ENCODE measurements around the gene OLFM2. TPM values are rescaled to one million over a fixed set of nuclear protein-coding genes. Genes with fewer than 3 reads are reported as not detected.
"Not testable (repeated sequence)": the region's sequence is repeated elsewhere in the genome, so short reads cannot be mapped to it uniquely, and the experiment has no call there.

The OLFM2 gene
- total RNA-seq, 1 donor from 2014 or later: 0.79 TPM

DNA sequence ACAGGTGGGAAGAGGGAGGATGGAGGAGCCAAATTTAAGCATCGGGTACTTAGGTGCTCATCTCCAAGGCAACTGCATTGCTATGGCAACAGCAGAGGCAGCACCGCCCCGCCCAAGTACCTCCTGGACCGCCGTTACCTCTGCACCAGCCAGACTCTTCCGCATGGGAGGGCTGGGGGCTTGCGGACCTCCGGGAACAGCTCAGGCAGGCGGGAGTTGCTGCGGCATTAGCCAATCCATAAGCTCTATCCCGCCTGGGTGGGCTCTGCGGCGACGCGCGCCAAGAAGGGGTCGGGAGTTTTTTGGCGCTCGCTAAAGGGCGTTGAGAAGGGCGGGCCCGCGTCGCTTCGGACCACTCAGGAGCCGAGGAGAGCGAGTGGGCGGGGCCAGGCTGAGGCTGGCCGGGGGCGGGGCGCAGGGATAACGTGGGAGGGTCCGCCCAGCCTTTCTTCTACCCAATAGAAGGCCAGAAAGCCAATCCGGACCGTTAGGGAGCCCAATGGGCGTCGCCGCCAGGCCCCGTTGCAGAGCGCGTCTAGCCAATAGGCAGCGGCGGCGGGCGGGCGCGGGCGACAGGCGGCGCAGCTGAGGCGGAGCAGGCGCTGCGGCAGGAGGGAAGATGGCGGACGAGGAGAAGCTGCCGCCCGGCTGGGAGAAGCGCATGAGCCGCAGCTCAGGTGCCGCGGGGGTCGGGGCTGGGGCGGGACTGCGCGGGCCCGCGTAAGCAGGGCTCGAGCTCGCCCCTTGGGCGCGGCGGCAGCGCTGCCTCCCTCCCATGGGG lies 101.4 kb downstream of the OLFM2 start, which contains the start of gene PIN1:
Gene PIN1 (plus strand): TSS at position 593 of the 781 bp plus-strand sequence. CDS start 27 bp downstream, at position 620.
- peak; percentile 98 to 99 for DNase-seq (ENCODE audit: low read depth in 2 of 2)

DNA sequence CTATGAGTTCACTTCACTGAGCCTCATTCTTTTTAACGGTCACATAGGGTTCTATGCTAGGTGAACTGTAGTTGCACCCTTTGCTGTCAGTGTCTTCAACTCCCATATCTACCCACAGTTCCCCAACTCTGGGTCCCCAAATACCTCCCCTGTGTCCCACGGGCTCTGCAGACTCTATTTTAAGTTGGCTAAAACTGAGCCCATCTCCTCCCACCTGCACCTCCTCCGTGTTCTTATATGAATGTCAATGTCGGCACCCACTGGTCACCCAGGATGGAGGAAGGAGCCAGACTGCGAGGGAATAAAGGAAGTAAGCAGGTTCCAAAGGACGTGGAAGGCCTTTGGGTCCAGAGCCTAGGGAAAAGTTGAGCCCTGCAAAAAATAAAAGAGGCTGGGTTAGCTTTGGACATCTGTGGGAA lies 102.0 kb downstream of the OLFM2 start:
- no peak for DNase-seq (ENCODE audit: low read depth in 2 of 2)

DNA sequence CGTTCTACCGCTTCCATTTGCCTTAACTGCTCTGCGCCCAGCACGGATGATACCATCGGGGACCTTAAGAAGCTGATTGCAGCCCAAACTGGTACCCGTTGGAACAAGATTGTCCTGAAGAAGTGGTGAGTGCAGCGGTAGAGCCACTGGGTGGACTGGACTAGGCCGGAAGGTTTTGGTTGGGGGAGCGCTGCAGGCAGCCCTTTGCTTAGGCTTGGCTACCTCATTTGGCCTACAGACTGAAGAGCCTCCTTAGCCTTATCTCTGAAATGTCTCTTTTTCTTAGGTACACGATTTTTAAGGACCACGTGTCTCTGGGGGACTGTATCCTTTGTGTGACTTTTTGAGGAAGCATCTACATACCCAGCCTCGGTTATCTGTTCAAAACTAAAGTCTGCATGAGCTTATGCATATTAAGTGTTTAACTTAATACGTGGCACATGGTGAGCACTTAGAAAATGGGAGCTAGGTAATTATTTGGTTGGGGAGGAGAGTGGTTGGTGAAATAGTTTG lies 107.7 kb downstream of the OLFM2 start:
- DNase-seq (ENCODE audit: low read depth in 2 of 2): no peak

DNA sequence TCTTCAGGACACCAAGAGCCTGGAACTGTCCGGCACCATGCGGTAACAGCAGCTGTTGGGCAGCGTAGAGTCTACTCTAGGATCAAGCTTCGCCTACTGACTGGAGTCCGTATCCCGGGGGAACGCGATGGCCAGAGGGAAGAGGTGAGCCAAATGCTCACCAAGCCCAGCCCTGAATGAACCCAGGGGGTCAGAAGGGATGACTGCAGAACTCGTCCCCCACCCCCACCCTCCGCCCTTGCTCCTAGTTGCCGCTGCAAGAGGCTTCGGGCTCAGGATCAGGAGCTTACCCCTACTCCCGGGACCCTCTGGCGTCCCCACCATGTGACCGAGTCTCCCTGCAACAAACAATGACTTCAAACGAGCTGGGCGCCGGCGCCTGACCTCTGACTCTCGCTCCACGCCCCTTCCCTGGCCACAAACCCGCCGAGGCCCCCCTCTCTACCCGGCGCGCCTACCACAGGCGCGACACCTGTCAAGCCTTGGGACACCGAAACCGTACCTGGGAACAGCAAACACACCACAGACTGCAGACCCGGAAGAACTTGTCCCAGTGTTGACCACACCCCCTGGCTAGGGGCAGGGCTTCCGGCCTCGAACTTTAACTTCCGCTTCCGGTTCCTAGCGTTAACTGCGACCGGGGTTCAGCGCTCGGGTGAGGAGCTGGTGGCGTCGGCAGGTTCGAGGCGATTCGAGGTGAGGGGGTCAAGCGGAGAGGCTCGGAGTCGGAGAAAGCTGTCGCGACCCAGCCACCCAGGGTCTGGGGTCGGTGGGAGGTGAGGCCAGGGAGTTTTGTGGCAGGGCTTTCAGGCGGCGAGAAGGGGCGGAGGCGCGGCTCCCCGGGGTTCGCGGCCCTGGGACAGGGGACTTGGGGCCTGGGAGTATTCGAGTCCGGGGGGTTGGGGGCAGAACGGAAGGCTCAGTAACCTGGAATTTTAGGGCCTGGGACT lies 108.8 kb downstream of the OLFM2 start, which contains the start of gene UBL5:
Gene UBL5 (plus strand): TSS at position 630 of the 950 bp plus-strand sequence. CDS start 420 bp downstream, outside the sequence.
- DNase-seq (ENCODE audit: low read depth in 2 of 2): peak; percentile 88 to 90

DNA sequence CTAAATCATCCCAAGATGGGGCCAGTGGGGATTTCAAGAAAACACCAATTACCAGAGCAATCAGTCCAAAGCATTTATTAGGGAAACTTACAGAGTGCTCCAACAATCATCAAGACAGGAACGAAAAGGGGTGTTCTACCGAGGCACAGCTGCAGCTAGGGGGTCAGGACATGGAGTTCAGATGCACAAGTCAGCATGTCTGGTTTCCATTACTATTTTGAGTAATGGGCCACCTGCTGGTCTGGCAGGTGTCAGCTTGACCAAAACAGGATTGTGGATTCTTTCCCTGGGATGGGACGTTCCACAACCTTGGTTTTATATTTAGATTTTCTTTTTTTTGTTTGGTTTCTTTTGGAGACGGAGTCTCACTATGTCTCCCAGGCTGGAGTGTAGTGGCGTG lies 112.5 kb downstream of the OLFM2 start:
- DNase-seq (ENCODE audit: low read depth in 2 of 2): no peak

DNA sequence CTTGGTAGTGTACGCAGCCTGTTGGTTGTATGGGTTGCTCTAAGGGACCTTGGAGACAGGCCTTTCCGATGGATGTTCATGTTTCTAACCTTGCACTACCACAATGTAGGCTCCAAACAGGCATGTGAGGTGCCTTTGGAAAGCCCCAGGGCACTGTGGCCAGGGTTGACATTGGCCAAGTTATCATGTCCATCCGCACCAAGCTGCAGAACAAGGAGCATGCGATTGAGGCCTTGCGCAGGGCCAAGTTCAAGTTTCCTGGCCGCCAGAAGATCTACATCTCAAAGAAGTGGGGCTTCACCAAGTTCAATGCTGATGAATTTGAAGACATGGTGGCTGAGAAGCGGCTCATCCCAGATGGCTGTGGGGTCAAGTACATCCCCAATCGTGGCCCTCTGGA lies 116.3 kb downstream of the OLFM2 start:
- DNase-seq (ENCODE audit: low read depth in 2 of 2): not testable (repeated sequence)

DNA sequence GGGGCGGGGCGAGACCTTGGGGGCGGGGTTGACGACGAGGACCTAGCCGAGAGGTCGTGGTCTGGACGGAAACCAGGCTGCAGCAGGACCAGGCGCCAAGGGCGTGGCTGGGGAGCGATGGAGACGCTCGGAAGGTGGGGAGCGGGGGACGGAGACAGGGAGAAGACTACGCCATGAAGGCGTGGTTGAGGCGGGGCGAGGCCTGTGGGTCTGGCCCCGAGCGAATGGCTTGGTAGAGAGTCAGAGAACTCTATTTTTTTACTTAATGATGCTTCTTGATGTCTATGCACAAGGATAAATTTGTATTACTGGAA lies 116.8 kb downstream of the OLFM2 start:
- DNase-seq (ENCODE audit: low read depth in 2 of 2): no peak

DNA sequence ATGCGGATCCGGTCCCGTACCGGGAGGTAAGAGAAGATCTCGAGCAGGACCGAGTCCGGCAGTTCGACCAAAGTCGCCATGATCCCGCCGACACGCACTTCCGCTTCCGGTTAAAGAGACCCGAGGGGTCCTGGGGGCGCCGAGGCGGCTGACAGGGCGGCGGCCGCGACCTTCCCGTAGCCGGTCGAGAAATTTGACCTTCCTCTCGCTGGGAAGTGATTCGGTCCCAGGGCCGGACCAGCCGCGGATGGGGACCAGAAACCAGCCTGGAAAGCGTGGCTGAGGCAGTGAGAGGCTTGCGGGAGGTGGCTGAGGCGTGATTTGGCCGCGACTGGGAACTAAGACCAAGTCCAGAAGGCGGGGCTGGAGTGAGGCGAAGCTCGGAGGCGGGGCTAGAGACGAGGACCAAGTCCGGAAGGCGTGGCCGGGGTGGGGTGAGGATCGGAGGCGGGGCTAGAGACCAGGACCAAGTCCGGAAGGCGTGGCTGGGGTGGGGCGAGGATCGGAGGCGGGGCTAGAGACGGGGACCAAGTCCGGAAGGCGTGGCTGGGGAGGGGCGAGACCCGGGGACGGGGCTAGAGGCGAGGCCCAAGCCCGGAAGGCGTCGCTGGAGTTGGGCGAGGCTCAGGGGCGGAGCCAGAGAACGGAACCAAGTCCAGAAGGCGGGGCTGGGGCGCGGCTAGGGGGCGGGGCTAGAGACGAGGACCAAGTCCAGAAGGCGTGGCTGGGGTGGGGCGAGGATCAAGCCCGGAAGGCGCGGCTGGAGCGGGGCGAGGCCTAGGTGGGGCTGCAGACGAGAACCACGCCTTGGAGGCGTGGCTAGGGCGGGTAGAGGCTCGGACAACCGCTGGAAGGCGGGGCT lies 117.3 kb downstream of the OLFM2 start, which contains the start of gene FBXL12:
Gene FBXL12 (minus strand): TSS at position 346 of the 862 bp plus-strand sequence. CDS start 266 bp downstream, at position 80.
- DNase-seq (ENCODE audit: low read depth in 2 of 2): peak; percentile 100

DNA sequence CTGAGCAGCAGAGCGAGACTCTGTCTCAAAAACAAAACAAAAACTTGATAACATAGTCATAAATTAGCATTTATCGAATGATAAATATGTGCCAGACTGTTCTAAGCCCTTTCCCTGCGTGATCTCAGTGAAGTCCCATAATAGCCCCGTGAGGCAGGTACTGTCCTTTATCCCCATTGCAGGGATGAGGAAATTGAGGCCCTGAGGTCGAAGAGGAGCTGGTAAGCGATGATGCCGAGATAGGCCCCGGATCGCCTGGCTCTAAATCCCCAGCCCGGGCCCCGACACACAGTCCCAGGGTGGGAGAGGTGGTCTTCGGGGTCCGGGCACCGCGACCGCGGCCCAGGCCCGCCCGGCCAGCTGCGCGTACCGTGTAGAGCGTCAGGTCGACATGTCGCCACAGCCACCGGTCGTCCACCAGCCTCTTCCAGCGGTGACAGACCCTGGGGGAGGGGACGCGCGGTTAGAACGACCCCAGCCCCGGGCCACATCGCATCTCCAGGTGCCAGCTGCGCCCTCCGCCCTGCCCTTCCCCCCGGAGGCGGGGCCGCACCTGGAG lies 118.1 kb downstream of the OLFM2 start:
- no peak for DNase-seq (ENCODE audit: low read depth in 2 of 2)

DNA sequence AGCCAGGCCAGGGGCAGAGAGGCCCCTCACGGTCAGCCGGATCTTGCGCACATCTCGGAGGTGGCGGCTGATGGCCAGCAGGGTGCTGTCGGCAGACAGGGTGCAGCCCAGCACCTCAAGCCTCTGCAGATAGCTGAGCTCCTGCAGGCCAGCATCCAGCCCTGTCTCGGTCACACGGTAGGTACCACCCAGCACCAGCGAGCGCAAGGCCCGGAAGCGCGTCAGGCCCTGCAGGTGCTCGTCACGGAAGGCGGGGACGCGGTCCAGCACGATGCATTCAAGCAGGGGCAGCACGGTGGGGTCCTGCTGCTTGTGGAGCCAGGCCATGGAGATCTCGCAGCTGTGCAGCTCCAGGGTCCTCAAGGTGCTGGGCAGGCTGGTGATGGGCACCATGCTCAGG lies 125.2 kb downstream of the OLFM2 start:
- DNase-seq (ENCODE audit: low read depth in 2 of 2): no peak

DNA sequence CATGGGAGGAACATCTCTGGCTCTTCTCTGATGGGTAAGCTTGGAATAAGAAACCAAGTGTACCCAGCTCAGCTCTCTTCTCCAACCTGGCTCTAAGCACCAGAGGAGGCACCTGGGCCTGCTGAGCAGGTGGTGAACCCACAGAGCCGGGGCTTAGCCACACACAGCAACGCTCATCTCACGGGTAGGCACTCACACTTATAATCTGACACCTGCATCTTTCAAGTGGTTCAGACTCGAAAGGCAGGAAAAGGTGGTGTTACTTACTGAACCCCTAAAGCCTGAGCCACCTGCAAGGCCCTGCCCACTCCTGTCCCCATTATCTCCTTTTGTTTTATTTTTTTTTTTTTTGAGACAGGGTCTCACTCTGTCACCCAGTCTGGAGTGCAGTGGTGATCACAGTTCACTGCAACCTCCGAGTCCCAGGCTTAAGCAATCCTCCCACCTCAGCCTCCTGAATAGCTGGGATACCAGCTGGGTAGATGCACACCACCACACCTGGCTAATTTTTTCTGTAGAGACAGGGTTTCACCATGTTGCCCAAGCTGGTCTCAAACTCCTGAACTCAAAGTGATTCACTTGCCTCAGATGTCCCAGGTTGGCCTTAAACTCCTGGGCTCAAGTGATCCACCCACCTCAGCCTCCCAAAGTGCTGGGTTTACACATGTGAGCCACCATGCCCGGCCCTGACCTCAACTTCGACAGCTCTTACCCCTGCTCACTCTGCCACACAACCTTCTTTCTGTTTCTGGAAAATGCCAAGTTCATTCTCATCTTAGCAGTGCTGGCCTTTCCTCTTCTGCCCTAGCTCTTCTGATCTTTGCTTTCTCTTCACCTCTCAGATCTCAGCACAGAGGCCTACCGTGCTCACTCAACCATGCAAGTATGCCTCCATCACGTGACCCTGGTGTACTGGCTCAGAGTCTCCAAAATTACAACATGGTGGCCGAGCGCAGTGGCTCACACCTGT lies 127.2 kb downstream of the OLFM2 start:
- no peak for DNase-seq (ENCODE audit: low read depth in 2 of 2)

DNA sequence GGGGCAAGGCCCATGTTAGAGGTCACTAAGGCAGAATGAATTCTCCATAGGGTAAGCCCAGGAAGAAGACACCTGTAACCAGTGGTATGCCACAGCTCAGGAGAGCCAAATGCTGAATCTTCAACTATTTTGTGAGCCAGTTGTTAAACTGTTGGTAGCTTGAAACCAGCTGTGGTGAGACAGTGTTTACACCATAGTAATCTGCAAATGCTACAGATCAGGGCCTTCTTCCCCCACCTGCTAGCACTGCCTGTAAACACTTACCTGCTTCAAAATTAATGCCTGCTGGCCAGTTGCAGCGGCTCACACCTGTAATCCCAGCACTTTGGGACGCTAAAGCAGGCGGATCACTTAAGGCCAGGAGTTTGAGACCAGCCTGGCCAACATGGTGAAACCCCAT lies 129.5 kb downstream of the OLFM2 start:
- DNase-seq (ENCODE audit: low read depth in 2 of 2): no peak

Other genes starting within 250 kb of the OLFM2 start
- gene ZNF846, start 167.8 kb downstream of the OLFM2 start, total RNA-seq: 3.9 and 4.0 TPM in 2 replicates
- gene FBXL12, start 117.4 kb downstream of the OLFM2 start, total RNA-seq: 6.1 and 10.3 TPM in 2 replicates
- gene UBL5, start 108.6 kb downstream of the OLFM2 start, total RNA-seq: 172 and 227 TPM in 2 replicates
- gene PIN1, start 101.2 kb downstream of the OLFM2 start, total RNA-seq: 81.1 and 95.8 TPM in 2 replicates
- gene COL5A3, start 74.0 kb upstream of the OLFM2 start, total RNA-seq: under 0.01 TPM in 2 replicates
- not detected in 2 replicates for gene RDH8, start 77.0 kb upstream of the OLFM2 start, total RNA-seq
- gene SHFL, start 149.8 kb upstream of the OLFM2 start, total RNA-seq: 12.9 and 20.4 TPM in 2 replicates
- 0.20 and 0.22 TPM in 2 replicates for gene ANGPTL6, start 166.2 kb upstream of the OLFM2 start, total RNA-seq
- 12.6 and 23.0 TPM in 2 replicates for gene PPAN, start 169.8 kb upstream of the OLFM2 start, total RNA-seq
- gene P2RY11, start 175.2 kb upstream of the OLFM2 start, total RNA-seq: 1.1 and 1.8 TPM in 2 replicates
- 228 and 274 TPM in 2 replicates for gene EIF3G, start 183.4 kb upstream of the OLFM2 start, total RNA-seq